ENCODE data around the gene CD68.
"Not testable (repeated sequence)": the region's sequence is repeated elsewhere in the genome, so short reads cannot be mapped to it uniquely, and the experiment has no call there.

Gene CD68

DNA sequence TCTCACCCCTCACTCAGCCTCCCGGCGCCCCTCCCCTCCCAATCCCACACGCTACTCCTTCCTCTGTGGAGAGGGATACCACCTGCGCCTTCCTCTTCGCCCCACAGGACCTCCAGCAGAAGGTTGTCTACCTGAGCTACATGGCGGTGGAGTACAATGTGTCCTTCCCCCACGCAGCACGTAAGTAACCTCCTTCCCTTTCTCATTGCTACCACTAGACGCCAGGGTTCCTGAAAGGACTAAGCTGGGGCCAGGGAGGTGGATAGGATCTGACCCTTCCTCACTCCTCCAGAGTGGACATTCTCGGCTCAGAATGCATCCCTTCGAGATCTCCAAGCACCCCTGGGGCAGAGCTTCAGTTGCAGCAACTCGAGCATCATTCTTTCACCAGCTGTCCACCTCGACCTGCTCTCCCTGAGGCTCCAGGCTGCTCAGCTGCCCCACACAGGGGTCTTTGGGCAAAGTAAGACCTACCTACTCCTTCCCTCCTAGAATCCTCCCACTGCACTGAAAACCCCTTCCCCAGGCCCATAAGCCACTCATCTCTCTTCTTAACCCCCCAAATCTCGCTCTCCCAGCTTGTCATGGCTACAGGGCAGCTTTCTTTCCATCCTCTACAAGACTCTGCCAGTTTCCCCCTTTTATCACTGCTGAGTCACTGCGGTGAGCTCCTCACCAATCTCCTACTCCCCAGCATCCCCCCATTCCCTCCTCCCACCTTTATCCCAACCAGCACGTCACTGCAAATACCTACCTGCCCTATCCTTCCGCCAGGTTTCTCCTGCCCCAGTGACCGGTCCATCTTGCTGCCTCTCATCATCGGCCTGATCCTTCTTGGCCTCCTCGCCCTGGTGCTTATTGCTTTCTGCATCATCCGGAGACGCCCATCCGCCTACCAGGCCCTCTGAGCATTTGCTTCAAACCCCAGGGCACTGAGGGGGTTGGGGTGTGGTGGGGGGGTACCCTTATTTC is 1.5 kb downstream of the CD68 start:
- no peak for DNase-seq (ENCODE audit: low read depth in 2 of 3, low spot score in 1 of 3)

GRCh38 chr17:7582396-7583252 is 3.2 kb downstream of the CD68 start:
- no peak for DNase-seq (ENCODE audit: low read depth in 2 of 3, low spot score in 1 of 3)

GRCh38 chr17:7583253-7584109 is 4.0 kb downstream of the CD68 start, which contains the start of gene MPDU1:
Gene MPDU1, plus strand, starts transcription at chr17:7583852. Its CDS starts 11 bp downstream, at chr17:7583863.
- peak; percentile 90 to 96 (median 94) for DNase-seq (ENCODE audit: low read depth in 2 of 3, low spot score in 1 of 3)

DNA sequence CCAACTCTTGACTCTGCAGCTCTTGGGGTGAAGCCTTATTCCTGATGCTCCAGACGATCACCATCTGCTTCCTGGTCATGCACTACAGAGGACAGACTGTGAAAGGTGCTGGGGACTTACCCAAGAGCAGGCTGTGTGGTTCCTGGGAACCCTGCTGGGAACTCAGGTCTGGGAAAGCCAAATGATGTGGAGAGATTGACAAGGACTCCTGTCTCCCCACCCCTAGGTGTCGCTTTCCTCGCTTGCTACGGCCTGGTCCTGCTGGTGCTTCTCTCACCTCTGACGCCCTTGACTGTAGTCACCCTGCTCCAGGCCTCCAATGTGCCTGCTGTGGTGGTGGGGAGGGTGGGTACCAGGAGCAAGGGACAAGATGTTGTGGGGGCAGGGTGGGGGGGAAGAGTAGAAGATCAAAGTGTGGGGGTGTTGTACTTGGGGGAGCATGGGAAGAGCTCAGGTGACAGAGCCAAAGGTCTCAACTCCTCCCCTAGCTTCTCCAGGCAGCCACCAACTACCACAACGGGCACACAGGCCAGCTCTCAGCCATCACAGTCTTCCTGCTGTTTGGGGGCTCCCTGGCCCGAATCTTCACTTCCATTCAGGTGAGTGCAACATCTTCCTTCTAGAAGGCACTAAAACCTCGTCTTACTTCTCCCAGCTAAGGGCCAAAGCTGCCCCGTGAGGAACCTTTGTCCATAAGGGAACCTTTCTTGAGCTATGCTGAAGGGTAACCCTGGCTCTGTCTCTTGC is 7.4 kb downstream of the CD68 start:
- DNase-seq (ENCODE audit: low read depth in 2 of 3, low spot score in 1 of 3): no peak

- no peak for DNase-seq (ENCODE audit: low read depth in 2 of 3, low spot score in 1 of 3)
These were observed 8.1 kb downstream of the CD68 start for GRCh38 chr17:7587420-7588151.

DNA sequence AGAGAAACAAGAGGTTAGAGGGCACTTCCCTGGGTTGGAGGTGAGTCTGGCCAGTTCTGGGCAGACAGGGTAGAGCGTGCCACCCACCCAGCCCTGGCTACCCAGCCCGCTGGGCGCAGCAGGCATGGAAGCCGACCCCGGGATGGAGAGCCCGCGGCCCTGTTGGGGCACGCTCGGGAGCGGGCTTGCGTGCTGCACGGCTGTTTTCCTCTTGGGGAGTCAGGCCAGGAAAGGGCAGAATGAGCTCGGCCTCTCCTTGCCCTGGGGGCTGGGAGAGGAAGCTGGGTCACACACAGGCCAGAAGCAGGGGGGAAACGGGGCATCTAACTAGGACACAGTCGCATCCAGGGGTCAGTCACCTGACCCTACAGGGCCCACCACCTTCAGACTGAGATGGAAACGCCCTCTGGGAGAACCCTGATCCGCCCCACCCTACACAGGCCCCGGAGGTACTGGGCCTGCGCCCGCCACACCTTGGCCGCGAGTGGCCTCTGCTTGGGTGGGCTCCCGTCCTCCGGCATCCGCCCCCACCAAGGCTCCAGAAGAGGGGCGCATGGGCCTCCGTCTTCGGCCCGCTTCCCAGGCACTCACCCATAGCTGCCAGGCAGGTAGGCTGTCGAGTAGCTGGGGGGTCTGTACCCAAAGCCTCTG is 9.2 kb downstream of the CD68 start:
- DNase-seq (ENCODE audit: low read depth in 2 of 3, low spot score in 1 of 3): no peak

DNA sequence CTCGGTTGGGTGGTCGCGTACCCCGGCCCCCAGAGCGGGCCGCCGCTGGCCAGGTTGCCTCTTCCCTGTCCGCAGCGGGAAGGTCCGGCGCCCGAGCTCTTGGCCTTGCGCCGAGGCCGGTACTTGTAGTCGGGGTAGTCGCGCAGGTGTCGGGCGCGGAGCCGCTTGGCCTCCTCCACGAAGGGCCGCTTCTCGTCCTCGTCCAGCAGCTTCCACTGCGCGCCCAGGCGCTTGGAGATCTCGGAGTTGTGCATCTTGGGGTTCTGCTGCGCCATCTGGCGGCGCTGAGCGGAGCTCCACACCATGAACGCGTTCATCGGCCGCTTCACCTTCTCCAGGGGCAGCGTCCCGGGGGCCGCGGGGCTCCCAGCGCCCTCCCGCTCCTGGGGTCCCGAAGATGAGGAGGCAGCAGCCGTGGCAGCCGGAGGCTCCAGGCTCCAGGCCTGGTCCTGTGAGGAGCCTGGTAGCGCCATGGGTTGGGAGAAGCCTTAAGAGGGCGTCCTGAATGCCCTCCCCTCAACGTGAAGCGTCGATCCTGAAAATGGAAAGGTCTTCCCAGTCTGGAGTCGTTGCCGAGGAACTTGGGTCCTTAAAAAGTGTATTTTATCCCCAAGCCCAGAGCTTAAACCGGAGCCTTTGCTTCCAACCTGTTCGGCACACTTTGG is 9.9 kb downstream of the CD68 start:
- peak; percentile 46 to 62 (median 50) for DNase-seq (ENCODE audit: low read depth in 2 of 3, low spot score in 1 of 3)

DNA sequence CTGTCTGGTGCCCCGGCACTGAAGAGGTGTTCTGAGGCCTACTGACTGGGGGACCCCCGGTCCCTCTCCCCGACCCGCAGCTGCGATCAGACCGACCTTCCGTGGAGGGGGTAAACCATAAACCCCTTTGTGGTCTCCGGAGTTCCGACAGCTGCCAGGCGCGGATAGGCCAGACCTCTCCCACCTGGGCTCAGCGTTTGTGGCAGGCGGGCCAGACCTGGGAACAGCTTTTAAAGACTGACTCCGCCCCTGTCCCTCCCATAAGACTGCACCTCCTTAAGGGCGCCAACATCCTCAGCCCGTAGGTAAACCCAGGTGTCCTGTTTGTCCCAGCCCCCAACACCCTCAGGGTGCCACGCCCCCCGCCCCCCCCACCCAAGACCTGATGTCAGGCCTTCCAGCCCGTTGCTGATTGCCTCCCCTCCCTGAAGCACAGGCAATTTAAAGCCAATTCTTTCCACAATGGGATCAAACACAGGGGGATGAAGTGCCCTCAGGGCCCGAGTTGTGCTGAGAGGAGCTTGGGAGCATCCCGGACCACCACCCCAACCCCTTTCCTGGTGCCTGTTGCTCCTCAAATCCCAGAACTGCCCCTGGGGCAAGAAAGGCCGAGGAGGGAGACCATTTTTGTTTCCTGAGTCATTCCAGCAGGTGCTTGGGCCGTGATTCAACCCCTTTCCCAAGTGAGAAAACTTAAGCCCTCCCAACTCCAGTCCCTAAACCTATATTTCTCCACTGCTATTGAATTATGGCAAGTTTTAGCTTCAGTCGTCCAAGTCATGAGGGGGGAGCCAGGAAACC is 10.7 kb downstream of the CD68 start, which contains the start of gene SOX15:
Gene SOX15, minus strand, starts transcription at position 204 of the 801 bp plus-strand sequence. CDS start 418 bp downstream, outside the sequence.
- no peak for DNase-seq (ENCODE audit: low read depth in 2 of 3, low spot score in 1 of 3)

- DNase-seq (ENCODE audit: low read depth in 2 of 3, low spot score in 1 of 3): no peak
These were observed 11.3 kb downstream of the CD68 start for GRCh38 chr17:7590743-7591142.

DNA sequence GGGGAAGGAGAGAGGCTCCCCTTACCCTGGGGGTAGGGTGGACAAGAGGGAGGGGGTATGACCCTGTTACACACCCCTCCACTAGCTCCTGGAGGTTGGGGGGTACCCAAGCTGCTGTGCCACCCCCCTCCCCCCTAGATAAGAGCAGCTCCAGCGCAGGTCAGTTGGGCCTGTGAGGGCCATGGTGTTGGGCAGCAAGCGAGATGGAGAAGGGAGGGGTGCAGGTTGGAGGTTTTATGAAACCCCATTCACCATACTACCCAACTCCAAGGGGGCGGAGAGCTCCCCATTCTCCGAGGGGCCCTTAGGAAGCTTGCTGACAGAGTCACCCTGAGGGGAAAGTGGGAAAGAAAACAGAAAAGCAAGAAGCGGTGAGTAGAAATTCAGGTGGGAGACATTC is 12.2 kb downstream of the CD68 start:
- no peak for DNase-seq (ENCODE audit: low read depth in 2 of 3, low spot score in 1 of 3)

DNA sequence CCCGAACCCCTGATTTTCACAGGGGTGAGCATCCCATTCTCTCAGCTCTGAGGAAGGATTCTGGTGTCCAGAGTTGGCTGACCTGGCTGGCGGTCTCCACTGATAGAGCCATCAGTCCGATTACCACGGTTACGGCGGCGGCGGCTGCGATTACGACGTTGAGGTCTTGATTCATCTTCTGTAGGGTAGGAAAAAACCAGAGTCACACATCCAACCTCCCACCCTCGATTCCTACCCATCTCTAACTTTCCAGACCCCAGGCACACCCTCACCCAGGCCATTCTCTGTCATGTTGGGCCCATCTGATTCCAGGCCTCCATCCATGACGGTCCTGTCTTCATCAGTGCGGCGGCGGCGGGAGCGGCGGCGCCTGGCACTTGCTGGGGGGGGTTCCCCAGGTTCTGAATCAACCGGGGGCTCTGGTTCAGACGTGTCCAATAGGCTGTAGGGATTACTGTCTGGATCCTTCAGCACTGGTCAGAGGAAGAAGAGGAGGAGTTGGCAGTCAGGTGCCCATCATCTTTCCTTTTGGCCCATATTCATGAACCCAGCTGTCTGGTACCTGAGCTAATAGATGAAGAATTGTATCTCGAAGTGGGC is 13.1 kb downstream of the CD68 start:
- no peak for DNase-seq (ENCODE audit: low read depth in 2 of 3, low spot score in 1 of 3)

DNA sequence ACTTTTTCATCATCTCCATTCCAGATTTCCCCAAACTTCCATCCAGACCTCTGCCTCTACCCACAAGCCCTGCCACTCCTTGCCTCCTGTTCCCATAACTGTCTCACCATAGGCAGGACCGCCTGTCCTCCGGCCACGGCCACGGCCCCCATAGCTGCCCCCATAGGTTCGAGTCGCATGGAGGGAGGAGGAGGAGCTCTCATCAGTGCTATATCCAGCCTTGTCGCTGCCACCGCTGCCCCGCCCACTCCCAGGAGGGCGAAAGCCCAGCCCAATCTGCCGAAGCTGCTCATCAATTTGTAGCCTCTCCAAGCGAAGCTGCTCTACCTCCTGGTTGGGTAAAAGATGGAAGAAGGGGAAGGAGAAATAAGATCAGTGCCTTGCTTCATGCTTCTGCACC is 13.9 kb downstream of the CD68 start:
- no peak for DNase-seq (ENCODE audit: low read depth in 2 of 3, low spot score in 1 of 3)

- DNase-seq (ENCODE audit: low read depth in 2 of 3, low spot score in 1 of 3): not testable (repeated sequence)
These were observed 18.1 kb downstream of the CD68 start for GRCh38 chr17:7597561-7597960.

- no peak for DNase-seq (ENCODE audit: low read depth in 2 of 3, low spot score in 1 of 3)
These were observed 26.8 kb downstream of the CD68 start for GRCh38 chr17:7606280-7606679.

DNA sequence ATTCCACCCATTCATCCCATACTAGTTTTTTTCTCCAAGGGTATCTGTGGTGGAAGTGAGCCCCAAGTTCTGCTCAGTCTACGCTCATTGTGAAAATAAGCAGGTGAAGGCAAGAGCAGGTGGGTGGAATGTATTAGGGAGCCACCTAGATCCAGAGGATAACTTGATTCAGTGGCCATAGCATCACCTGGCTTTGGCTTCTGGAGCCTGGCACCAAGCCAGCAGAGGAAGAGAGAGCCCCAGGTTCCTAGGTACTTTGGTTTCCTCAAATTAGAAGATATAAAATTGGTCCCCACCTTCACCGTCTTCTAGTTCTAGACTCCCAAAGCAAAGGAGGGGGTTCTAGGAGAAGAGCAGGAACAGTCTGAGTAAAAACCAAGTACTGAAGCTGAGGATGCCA is 31.2 kb downstream of the CD68 start:
- no peak for DNase-seq (ENCODE audit: low read depth in 2 of 3, low spot score in 1 of 3)

GRCh38 chr17:7611635-7612293 is 32.3 kb downstream of the CD68 start:
- no peak for DNase-seq (ENCODE audit: low read depth in 2 of 3, low spot score in 1 of 3)

- no peak for DNase-seq (ENCODE audit: low read depth in 2 of 3, low spot score in 1 of 3)
These were observed 32.8 kb downstream of the CD68 start for GRCh38 chr17:7612294-7612640.

All from stimulated activated CD4-positive, alpha-beta T cell treated with anti-CD3 and anti-CD28 coated beads, Interleukin-12 subunit alpha, Interleukin-12 subunit beta, amount 100 ng/mL, for 48 hours (primary cell).